HCT116 (cell line): ENCODE results near the gene FBXW8. TPM values are rescaled to one million over a fixed set of nuclear protein-coding genes. Genes with fewer than 3 reads are reported as not detected.

Experiments
- ATAC-seq: fragments of 200-7000 bp; cut with Tn5 transposase; 2 replicates; pipeline ENCODE4 v1.9.1; 2020; ENCODE audit warnings: mild to moderate bottlenecking, moderate library complexity
- BruUV-seq: library from RNA; stranded (reverse); fragments of 400-500 nt; replicated peaks from 2 replicates; lab custom pipeline; 2021; lab: Mats Ljungman, UMichigan
- CTCF ChIA-PET: fragments of 300-600 bp; sonication (Branson Sonifier 250); formaldehyde crosslinking; loops from one replicate; lab custom pipeline; 2021; ENCODE audit warnings: antibody characterized with exemption; lab: Charles Lee
- POLR2A ChIA-PET: fragments of 300-600, 350-600 bp; sonication (Branson Sonifier 250); formaldehyde crosslinking; loops from one replicate; lab custom pipeline; 2021; ENCODE audit warnings: antibody characterized with exemption; lab: Charles Lee
- RAD21 ChIA-PET, 2 experiments: fragments of 300-600 bp; sonication (Branson Sonifier 250); formaldehyde crosslinking; loops; one replicate each; lab custom pipeline; 2023; ENCODE audit warnings: low total read pairs in 2 of 2; ENCODE audit not compliant: uncharacterized antibody in 2 of 2, unreplicated experiment in 2 of 2, low non-redundant PET in 1 of 2; lab: Charles Lee
- DNase-seq: peaks from one replicate; pipeline ENCODE4 v3.0.0-alpha.2; 2010; ENCODE audit warnings: low read depth, low spot score
- H2AFZ ChIP-seq: fragments of 200-600 bp; shearing (Covaris generic), sonication (generic); 2 replicates; pipeline ENCODE4 v1.6.1; 2017; ENCODE audit warnings: low read depth, mixed run types, mixed read lengths, antibody characterized with exemption, low read length; ENCODE audit not compliant: poor library complexity, severe bottlenecking
- H3K27ac ChIP-seq: 2 replicates; pipeline ENCODE4 v1.5.1; 2012; ENCODE audit warnings: low read depth, low read length
- H3K27me3 ChIP-seq: fragments of 200-600 bp; sonication (generic); 2 replicates; pipeline ENCODE4 v1.6.1; 2016; ENCODE audit warnings: mixed run types, low read length, mixed read lengths; ENCODE audit not compliant: insufficient read depth
- H3K36me3 ChIP-seq, 2 experiments: fragments of 200-500 bp in 1 of 2; fragments of 200-600 bp in 1 of 2; sonication (Bioruptor generic) in 1 of 2; sonication (generic) in 1 of 2; 2 replicates each; pipeline versions ENCODE4 v1.5.1 to v1.6.1; 2014 to 2016; ENCODE audit warnings: low read length in 2 of 2, inconsistent platforms in 1 of 2, mixed read lengths in 1 of 2, mixed run types in 1 of 2; ENCODE audit not compliant: insufficient read depth in 2 of 2, control insufficient read depth in 1 of 2
- H3K4me1 ChIP-seq, 2 experiments: fragments of 200-600 bp in 1 of 2; sonication (generic) in 1 of 2; 2 replicates each; pipeline versions ENCODE4 v1.5.1 to v1.6.1; 2012 to 2017; ENCODE audit warnings: low read length in 2 of 2, inconsistent platforms in 1 of 2, mild to moderate bottlenecking in 1 of 2, mixed read lengths in 1 of 2, mixed run types in 1 of 2, moderate library complexity in 1 of 2; ENCODE audit not compliant: insufficient read depth in 2 of 2, control insufficient read depth in 1 of 2
- H3K4me2 ChIP-seq: fragments of 200-600 bp; sonication (generic); 2 replicates; pipeline ENCODE4 v1.6.1; 2017; ENCODE audit warnings: mixed run types, low read length, mixed read lengths
- H3K4me3 ChIP-seq, 2 experiments: fragments of 200-600 bp in 1 of 2; sonication (generic) in 1 of 2; replicated peaks in 1 of 2; 2 replicates each; pipeline ENCODE4 v1.5.1; 2011 to 2016; ENCODE audit warnings: low read length in 2 of 2, control low read depth in 1 of 2, low read depth in 1 of 2, mild to moderate bottlenecking in 1 of 2, mixed read lengths in 1 of 2, mixed run types in 1 of 2
- H3K79me2 ChIP-seq: fragments of 200-600 bp; sonication (generic); 2 replicates; pipeline ENCODE4 v1.6.1; 2017; ENCODE audit warnings: mild to moderate bottlenecking, mixed run types, low read length, moderate library complexity, mixed read lengths; ENCODE audit not compliant: insufficient read depth
- H3K9ac ChIP-seq: fragments of 200-600 bp; sonication (generic); 2 replicates; pipeline ENCODE4 v1.6.1; 2016; ENCODE audit warnings: low read length, mixed read lengths
- H3K9me2 ChIP-seq: fragments of 200-600 bp; sonication (generic), shearing (Covaris generic); 2 replicates; pipeline ENCODE4 v1.6.1; 2017; ENCODE audit warnings: mixed run types, mild to moderate bottlenecking, moderate library complexity; ENCODE audit not compliant: insufficient read depth
- H3K9me3 ChIP-seq, 2 experiments: fragments of 200-500 bp in 1 of 2; fragments of 200-600 bp in 1 of 2; sonication (Bioruptor generic) in 1 of 2; sonication (generic) in 1 of 2; 2 replicates each; pipeline ENCODE4 v1.6.1; 2014 to 2017; ENCODE audit warnings: low read length in 2 of 2, mixed read lengths in 2 of 2, inconsistent platforms in 1 of 2, low read depth in 1 of 2, mild to moderate bottlenecking in 1 of 2, mixed run types in 1 of 2, moderate library complexity in 1 of 2; ENCODE audit not compliant: control insufficient read depth in 1 of 2, insufficient read depth in 1 of 2
- H4K20me1 ChIP-seq: fragments of 200-600 bp; sonication (generic), shearing (Covaris generic); 2 replicates; pipeline ENCODE4 v1.6.1; 2017; ENCODE audit warnings: mixed run types, mild to moderate bottlenecking, moderate library complexity; ENCODE audit not compliant: insufficient read depth
- ATF3 ChIP-seq: IDR thresholded peaks from 2 replicates; pipeline ENCODE4 v1.6.1; 2012
- CEBPB ChIP-seq: IDR thresholded peaks from 2 replicates; pipeline ENCODE4 v1.6.1; 2012; ENCODE audit warnings: low read depth
- CTCF ChIP-seq, 3 experiments: fragments of 200-600 bp in 1 of 3; sonication (generic) in 1 of 3; IDR thresholded peaks in 2 of 3; conservative IDR thresholded peaks in 1 of 3; 2 replicates each; pipeline ENCODE4 v1.5.1; 2012 to 2017; ENCODE audit warnings: low read depth in 2 of 3, low read length in 2 of 3, antibody characterized with exemption in 1 of 3, borderline replicate concordance in 1 of 3, control low read depth in 1 of 3, mild to moderate bottlenecking in 1 of 3, mixed read lengths in 1 of 3, mixed run types in 1 of 3, moderate library complexity in 1 of 3; ENCODE audit not compliant: insufficient read depth in 1 of 3
- EGR1 ChIP-seq: IDR thresholded peaks from 2 replicates; pipeline ENCODE4 v1.6.1; 2012; ENCODE audit warnings: low read depth
- ELF1 ChIP-seq: IDR thresholded peaks from 2 replicates; pipeline ENCODE4 v1.6.1; 2012; ENCODE audit warnings: low read depth, borderline replicate concordance
- EZH2 ChIP-seq: fragments of 200-600 bp; sonication (generic); IDR thresholded peaks from 2 replicates; pipeline ENCODE4 v1.6.1; 2017; ENCODE audit warnings: antibody characterized with exemption, mixed run types
- EZH2phosphoT487 ChIP-seq: fragments of 200-600 bp; IDR thresholded peaks from 2 replicates; pipeline ENCODE4 v1.6.1; 2018; ENCODE audit warnings: antibody characterized with exemption, borderline replicate concordance
- FOSL1 ChIP-seq: IDR thresholded peaks from 2 replicates; pipeline ENCODE4 v1.6.1; 2012; ENCODE audit warnings: low read depth
- JUND ChIP-seq: IDR thresholded peaks from 2 replicates; pipeline ENCODE4 v1.6.1; 2012
- POLR2A ChIP-seq: IDR thresholded peaks from 2 replicates; pipeline ENCODE4 v1.7.0; 2011; ENCODE audit warnings: borderline replicate concordance; ENCODE audit not compliant: insufficient read depth, insufficient read length; ENCODE audit errors: extremely low read depth
- POLR2AphosphoS5 ChIP-seq: IDR thresholded peaks from 2 replicates; pipeline ENCODE4 v1.6.1; 2011; ENCODE audit warnings: mild to moderate bottlenecking, low read depth, low read length, moderate library complexity
- RAD21 ChIP-seq: IDR thresholded peaks from 2 replicates; pipeline ENCODE4 v1.6.1; 2012; ENCODE audit warnings: low read depth, mild to moderate bottlenecking
- REST ChIP-seq: IDR thresholded peaks from 2 replicates; pipeline ENCODE4 v1.6.1; 2012; ENCODE audit warnings: low read depth
- SIN3A ChIP-seq: IDR thresholded peaks from 2 replicates; pipeline ENCODE4 v1.6.1; 2012; ENCODE audit warnings: low read depth
- SP1 ChIP-seq: IDR thresholded peaks from 2 replicates; pipeline ENCODE4 v1.6.1; 2012; ENCODE audit warnings: low read depth
- SRF ChIP-seq: IDR thresholded peaks from 2 replicates; pipeline ENCODE4 v1.6.1; 2012; ENCODE audit warnings: low read depth
- TCF7L2 ChIP-seq: IDR thresholded peaks from 2 replicates; pipeline ENCODE4 v1.7.0; 2011; ENCODE audit warnings: borderline replicate concordance, inconsistent platforms; ENCODE audit not compliant: insufficient read depth, insufficient read length; ENCODE audit errors: extremely low read depth
- YY1 ChIP-seq: IDR thresholded peaks from 2 replicates; pipeline ENCODE4 v1.6.1; 2011; ENCODE audit warnings: low read length, low read depth, moderate library complexity, mild to moderate bottlenecking; ENCODE audit not compliant: insufficient replicate concordance; ENCODE audit errors: extremely low read depth
- ZFX ChIP-seq: fragments of 450-650 bp; IDR thresholded peaks from 2 replicates; pipeline ENCODE4 v1.6.1; 2017
- ZNF274 ChIP-seq: fragments of 200-500 bp; sonication (Bioruptor generic); IDR thresholded peaks from 2 replicates; pipeline ENCODE4 v1.6.1; 2014; ENCODE audit warnings: mild to moderate bottlenecking, low read depth, low read length, inconsistent platforms
- intact Hi-C: fragments of 100-400 bp; cut with micrococcal nuclease; formaldehyde crosslinking; loops from 2 replicates; pipeline ENCODE4 v1.10.0; 2022
- total RNA-seq: library from RNA; stranded (reverse); gene quantifications from one replicate; pipeline ENCODE4 v1.2.1, GENCODE V29; 2021; ENCODE audit not compliant: unreplicated experiment

The FBXW8 gene
- total RNA-seq, 1 experiment from 2014 or later = 14.6 TPM

- no peaks in the 10 kb centered on the region for H3K9me2 ChIP-seq
- no peak overlapping the region for H3K4me3 ChIP-seq
- H3K27me3 ChIP-seq = no peaks in the 10 kb centered on the region
- ChIA-PET POLR2A (no interaction called here), RAD21 (no interaction called here), CTCF (no interaction called here)
- H3K4me2 ChIP-seq = no peak overlapping the region
- H2AFZ ChIP-seq = no peak overlapping the region
- H3K27ac ChIP-seq = no peak overlapping the region
- no peaks in the 10 kb centered on the region for H3K9me3 ChIP-seq
- no peak overlapping the region for H3K9ac ChIP-seq
- intact Hi-C loops = no loop called here
- DNase-seq = no peak
- no peak for ATAC-seq
- H3K79me2 ChIP-seq = 0 out of 2 replicates have a peak, but pooled peaks cover 4% of the 10 kb centered on the region
- no peaks in the 10 kb centered on the region for H4K20me1 ChIP-seq
- peaks cover 0 to 2% of the 10 kb centered on the region in 2 experiments; a peak in 1 of 4 replicates for H3K36me3 ChIP-seq
- H3K4me1 ChIP-seq = no peaks in the 10 kb centered on the region
- no peak for TF ChIP-seq FOSL1
- TF ChIP-seq JUND = no peak
- no peak for TF ChIP-seq EGR1
- TF ChIP-seq RAD21 = no peak
- TF ChIP-seq SRF = no peak
- TF ChIP-seq EZH2phosphoT487 = no peak
- no peak for TF ChIP-seq CEBPB
- no peak for TF ChIP-seq POLR2A
- TF ChIP-seq SIN3A = no peak
- TF ChIP-seq YY1 = no peak
- TF ChIP-seq TCF7L2 = no peak
- no peak for TF ChIP-seq POLR2AphosphoS5
- no peak for TF ChIP-seq CTCF (IDR thresholded peaks at IDR 0.05 in 2 of 3, conservative IDR thresholded peaks at IDR 0.05 in 1 of 3; ENCODE audit: borderline replicate concordance in 1 of 3, insufficient read depth in 1 of 3, low read depth in 2 of 3, low read length in 2 of 3)
- no peak for TF ChIP-seq EZH2
- TF ChIP-seq ATF3 = no peak
- no peak for TF ChIP-seq REST
- no peak for TF ChIP-seq ZNF274
- no peak for TF ChIP-seq SP1
- no peak for TF ChIP-seq ZFX
- TF ChIP-seq ELF1 = no peak
- BruUV-seq = no TSS peak
Measured at GRCh38 chr12:116931665-116932064, 20.9 kb downstream of the FBXW8 start.
